SU-DHL-6 (cell line): ENCODE measurements around the gene PLCB1.

Experiments used
- CTCF ChIP-seq: fragments of 200-600 bp; sonication (generic); IDR thresholded peaks from one replicate; pipeline ENCODE4 v1.5.1; 2017; ENCODE audit warnings: antibody characterized with exemption, mild to moderate bottlenecking, low read length, moderate library complexity; ENCODE audit not compliant: insufficient read depth, poor library complexity, severe bottlenecking
- EZH2phosphoT487 ChIP-seq: fragments of 200-600 bp; sonication (generic), shearing (Covaris generic); conservative IDR thresholded peaks from 2 replicates; pipeline ENCODE4 v1.6.1; 2018; ENCODE audit warnings: mild to moderate bottlenecking, antibody characterized with exemption, low read length, moderate library complexity, mixed read lengths

- TF ChIP-seq EZH2phosphoT487 (no peak), CTCF (no peak)
Measured at GRCh38 chr20:8423482-8423881, 291.4 kb downstream of the PLCB1 start.
